ENCODE data around the gene WBP4. TPM values are rescaled to one million over a fixed set of nuclear protein-coding genes. Genes with fewer than 3 reads are reported as not detected.

Gene WBP4
- total and polyA plus RNA-seq, 2 of the 13 experiments (the other 11 are each of a cell fraction or from before 2014, with no cell fraction given) = 6.7 to 11.7 TPM

DNA sequence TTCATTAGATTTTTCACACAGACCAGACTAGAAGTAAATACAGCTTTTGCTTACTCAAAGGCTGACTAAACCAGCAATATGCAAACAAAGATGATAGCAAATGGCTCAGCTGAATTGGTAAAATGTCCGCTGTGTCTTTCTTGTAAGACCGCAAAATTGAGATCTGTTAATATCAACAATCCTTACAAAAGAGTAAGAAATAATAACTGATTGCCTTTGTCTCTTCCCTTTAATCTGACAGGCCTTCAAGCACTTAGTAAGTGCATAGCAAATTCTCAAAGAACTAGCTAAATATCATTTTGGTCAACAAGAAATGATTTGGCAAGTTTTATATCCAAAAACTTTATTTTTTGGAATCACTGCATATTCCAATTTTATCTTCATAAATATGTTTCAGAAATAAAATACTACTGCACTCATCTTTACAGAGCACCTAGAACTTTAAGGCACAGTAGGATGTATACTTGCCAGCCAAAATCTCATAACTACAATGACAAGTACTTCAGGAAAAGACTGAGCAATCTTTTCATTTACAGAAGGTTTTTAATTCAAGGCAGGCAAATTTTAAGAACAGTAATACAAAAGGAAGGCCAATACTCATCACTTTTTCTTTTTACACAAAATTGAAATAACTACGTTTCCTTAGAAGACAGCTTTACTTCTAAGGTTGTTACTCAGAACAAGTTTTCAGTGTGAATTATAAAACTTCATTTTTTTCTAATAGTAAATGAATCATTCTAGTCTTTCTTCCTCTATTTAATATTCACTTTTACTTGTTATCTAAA, 43.3 kb upstream of the WBP4 start (continued):
- TF ChIP-seq, protein P1, sequence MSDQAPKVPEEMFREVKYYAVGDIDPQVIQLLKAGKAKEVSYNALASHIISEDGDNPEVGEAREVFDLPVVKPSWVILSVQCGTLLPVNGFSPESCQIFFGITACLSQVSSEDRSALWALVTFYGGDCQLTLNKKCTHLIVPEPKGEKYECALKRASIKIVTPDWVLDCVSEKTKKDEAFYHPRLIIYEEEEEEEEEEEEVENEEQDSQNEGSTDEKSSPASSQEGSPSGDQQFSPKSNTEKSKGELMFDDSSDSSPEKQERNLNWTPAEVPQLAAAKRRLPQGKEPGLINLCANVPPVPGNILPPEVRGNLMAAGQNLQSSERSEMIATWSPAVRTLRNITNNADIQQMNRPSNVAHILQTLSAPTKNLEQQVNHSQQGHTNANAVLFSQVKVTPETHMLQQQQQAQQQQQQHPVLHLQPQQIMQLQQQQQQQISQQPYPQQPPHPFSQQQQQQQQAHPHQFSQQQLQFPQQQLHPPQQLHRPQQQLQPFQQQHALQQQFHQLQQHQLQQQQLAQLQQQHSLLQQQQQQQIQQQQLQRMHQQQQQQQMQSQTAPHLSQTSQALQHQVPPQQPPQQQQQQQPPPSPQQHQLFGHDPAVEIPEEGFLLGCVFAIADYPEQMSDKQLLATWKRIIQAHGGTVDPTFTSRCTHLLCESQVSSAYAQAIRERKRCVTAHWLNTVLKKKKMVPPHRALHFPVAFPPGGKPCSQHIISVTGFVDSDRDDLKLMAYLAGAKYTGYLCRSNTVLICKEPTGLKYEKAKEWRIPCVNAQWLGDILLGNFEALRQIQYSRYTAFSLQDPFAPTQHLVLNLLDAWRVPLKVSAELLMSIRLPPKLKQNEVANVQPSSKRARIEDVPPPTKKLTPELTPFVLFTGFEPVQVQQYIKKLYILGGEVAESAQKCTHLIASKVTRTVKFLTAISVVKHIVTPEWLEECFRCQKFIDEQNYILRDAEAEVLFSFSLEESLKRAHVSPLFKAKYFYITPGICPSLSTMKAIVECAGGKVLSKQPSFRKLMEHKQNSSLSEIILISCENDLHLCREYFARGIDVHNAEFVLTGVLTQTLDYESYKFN (CRISPR knock-in tag; conservative IDR thresholded peaks at IDR 0.05) = 0 out of 2 replicates have a peak, but pooled peaks have one; percentile 20
- TF ChIP-seq CAMTA2 (CRISPR knock-in tag; IDR thresholded peaks at IDR 0.05; ENCODE audit: borderline replicate concordance) = no peak
- TF ChIP-seq ZNF546 (CRISPR knock-in tag; conservative IDR thresholded peaks at IDR 0.05) = no peak
- TF ChIP-seq RBAK (CRISPR knock-in tag; IDR thresholded peaks at IDR 0.05) = no peak
- TF ChIP-seq HDAC2 (CRISPR knock-in tag; IDR thresholded peaks at IDR 0.05) = no peak
- TF ChIP-seq, protein P2, sequence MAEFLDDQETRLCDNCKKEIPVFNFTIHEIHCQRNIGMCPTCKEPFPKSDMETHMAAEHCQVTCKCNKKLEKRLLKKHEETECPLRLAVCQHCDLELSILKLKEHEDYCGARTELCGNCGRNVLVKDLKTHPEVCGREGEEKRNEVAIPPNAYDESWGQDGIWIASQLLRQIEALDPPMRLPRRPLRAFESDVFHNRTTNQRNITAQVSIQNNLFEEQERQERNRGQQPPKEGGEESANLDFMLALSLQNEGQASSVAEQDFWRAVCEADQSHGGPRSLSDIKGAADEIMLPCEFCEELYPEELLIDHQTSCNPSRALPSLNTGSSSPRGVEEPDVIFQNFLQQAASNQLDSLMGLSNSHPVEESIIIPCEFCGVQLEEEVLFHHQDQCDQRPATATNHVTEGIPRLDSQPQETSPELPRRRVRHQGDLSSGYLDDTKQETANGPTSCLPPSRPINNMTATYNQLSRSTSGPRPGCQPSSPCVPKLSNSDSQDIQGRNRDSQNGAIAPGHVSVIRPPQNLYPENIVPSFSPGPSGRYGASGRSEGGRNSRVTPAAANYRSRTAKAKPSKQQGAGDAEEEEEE (CRISPR knock-in tag; IDR thresholded peaks at IDR 0.05; ENCODE audit: borderline replicate concordance) = no peak
- TF ChIP-seq FOXP1 (IDR thresholded peaks at IDR 0.05) = no peak
- TF ChIP-seq FOXP1 (CRISPR knock-in tag; IDR thresholded peaks at IDR 0.05) = peak; percentile 58; the same call in 1 of the 2 replicates
- TF ChIP-seq, protein P3, sequence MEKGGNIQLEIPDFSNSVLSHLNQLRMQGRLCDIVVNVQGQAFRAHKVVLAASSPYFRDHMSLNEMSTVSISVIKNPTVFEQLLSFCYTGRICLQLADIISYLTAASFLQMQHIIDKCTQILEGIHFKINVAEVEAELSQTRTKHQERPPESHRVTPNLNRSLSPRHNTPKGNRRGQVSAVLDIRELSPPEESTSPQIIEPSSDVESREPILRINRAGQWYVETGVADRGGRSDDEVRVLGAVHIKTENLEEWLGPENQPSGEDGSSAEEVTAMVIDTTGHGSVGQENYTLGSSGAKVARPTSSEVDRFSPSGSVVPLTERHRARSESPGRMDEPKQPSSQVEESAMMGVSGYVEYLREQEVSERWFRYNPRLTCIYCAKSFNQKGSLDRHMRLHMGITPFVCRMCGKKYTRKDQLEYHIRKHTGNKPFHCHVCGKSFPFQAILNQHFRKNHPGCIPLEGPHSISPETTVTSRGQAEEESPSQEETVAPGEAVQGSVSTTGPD (CRISPR knock-in tag; IDR thresholded peaks at IDR 0.05) = no peak
- TF ChIP-seq ZNF749 (CRISPR knock-in tag; IDR thresholded peaks at IDR 0.05; ENCODE audit: borderline replicate concordance) = no peak
- TF ChIP-seq, protein P4, sequence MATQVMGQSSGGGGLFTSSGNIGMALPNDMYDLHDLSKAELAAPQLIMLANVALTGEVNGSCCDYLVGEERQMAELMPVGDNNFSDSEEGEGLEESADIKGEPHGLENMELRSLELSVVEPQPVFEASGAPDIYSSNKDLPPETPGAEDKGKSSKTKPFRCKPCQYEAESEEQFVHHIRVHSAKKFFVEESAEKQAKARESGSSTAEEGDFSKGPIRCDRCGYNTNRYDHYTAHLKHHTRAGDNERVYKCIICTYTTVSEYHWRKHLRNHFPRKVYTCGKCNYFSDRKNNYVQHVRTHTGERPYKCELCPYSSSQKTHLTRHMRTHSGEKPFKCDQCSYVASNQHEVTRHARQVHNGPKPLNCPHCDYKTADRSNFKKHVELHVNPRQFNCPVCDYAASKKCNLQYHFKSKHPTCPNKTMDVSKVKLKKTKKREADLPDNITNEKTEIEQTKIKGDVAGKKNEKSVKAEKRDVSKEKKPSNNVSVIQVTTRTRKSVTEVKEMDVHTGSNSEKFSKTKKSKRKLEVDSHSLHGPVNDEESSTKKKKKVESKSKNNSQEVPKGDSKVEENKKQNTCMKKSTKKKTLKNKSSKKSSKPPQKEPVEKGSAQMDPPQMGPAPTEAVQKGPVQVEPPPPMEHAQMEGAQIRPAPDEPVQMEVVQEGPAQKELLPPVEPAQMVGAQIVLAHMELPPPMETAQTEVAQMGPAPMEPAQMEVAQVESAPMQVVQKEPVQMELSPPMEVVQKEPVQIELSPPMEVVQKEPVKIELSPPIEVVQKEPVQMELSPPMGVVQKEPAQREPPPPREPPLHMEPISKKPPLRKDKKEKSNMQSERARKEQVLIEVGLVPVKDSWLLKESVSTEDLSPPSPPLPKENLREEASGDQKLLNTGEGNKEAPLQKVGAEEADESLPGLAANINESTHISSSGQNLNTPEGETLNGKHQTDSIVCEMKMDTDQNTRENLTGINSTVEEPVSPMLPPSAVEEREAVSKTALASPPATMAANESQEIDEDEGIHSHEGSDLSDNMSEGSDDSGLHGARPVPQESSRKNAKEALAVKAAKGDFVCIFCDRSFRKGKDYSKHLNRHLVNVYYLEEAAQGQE (IDR thresholded peaks at IDR 0.05; ENCODE audit: borderline replicate concordance in 1 of 2, low read depth in 1 of 2, low read length in 2 of 2) = no peak
- no peak for TF ChIP-seq ZNF343 (CRISPR knock-in tag; IDR thresholded peaks at IDR 0.05)
- no peak for TF ChIP-seq FOXM1 (CRISPR knock-in tag; IDR thresholded peaks at IDR 0.05)
- TF ChIP-seq SAP130 (CRISPR knock-in tag; IDR thresholded peaks at IDR 0.05; ENCODE audit: low read depth) = peak; percentile 51
- TF ChIP-seq PAWR (CRISPR knock-in tag; IDR thresholded peaks at IDR 0.05; ENCODE audit: borderline replicate concordance) = no peak
- TF ChIP-seq ZNF547 (CRISPR knock-in tag; IDR thresholded peaks at IDR 0.05) = no peak
- TF ChIP-seq GATAD2A (CRISPR knock-in tag; IDR thresholded peaks at IDR 0.05) = peak; percentile 57; the same call in 1 of the 2 replicates
- peak; percentile 60; the same call in 1 of the 2 replicates for TF ChIP-seq TCF7 (IDR thresholded peaks at IDR 0.05; ENCODE audit: low read depth)
- no peak for TF ChIP-seq ZNF891 (CRISPR knock-in tag; IDR thresholded peaks at IDR 0.05)
- no peak for TF ChIP-seq NFYB (CRISPR knock-in tag; IDR thresholded peaks at IDR 0.05)
- TF ChIP-seq SOX5 (CRISPR knock-in tag; IDR thresholded peaks at IDR 0.05; ENCODE audit: borderline replicate concordance) = peak; percentile 13; the same call in 1 of the 2 replicates

Measured in HepG2 (cell line).